ENCODE data around the gene RAB37.

Gene RAB37

DNA sequence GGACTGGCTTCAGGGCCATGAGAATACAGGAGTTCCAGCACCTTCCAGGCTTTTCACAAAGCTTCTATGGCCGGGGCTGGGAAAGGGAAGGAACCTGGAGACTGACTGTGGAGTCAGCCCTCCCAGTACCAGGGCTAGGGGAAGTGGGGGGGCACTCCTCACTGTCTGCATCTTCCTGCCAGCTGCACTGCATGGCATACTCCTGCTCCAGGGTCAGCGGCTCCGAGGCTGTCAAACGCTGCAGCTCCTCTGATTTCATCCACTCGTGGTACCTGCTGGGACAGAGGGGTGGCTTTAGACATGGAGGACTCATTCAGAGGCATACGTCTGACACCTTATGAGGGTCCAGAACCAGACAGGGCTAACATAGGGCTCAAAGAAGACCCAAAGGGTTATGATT lies 36.4 kb downstream of the RAB37 start:
- H3K36me3 Mint-ChIP-seq, result peaks cover 11% of the 10 kb centered on the region
- no peaks in the 10 kb centered on the region for H3K9me3 Mint-ChIP-seq
- H3K4me1 Mint-ChIP-seq, result peaks cover 54% of the 10 kb centered on the region
- H3K27me3 Mint-ChIP-seq, result no peaks in the 10 kb centered on the region
- H3K4me3 Mint-ChIP-seq, result no peak overlapping the region
- peak overlapping the region; percentile 53 for H3K27ac Mint-ChIP-seq

DNA sequence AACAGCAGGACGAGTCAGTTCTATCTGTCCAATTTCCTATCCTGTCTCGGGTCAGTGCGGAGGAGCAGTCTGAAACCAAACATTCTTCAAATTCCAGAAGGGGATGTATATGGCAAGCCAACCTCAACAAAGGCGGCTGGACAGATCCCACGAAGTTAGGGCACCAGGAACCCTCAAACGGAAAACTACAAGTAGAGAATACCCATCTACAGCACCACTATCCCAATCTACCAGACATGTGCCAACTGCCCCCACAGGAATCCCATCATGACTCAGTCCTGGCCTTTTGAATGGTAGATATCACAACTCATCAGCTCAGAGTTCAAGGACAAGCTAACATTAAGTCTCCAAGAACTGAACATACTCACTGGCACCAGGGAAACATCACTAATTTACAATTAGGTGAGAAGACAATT lies 36.8 kb downstream of the RAB37 start:
- peak overlapping the region; percentile 53 for H3K27ac Mint-ChIP-seq
- peak overlapping the region; percentile 76 for H3K4me3 Mint-ChIP-seq
- H3K27me3 Mint-ChIP-seq, result no peaks in the 10 kb centered on the region
- H3K4me1 Mint-ChIP-seq, result peaks cover 51% of the 10 kb centered on the region
- H3K36me3 Mint-ChIP-seq, result peaks cover 11% of the 10 kb centered on the region
- H3K9me3 Mint-ChIP-seq, result no peaks in the 10 kb centered on the region

DNA sequence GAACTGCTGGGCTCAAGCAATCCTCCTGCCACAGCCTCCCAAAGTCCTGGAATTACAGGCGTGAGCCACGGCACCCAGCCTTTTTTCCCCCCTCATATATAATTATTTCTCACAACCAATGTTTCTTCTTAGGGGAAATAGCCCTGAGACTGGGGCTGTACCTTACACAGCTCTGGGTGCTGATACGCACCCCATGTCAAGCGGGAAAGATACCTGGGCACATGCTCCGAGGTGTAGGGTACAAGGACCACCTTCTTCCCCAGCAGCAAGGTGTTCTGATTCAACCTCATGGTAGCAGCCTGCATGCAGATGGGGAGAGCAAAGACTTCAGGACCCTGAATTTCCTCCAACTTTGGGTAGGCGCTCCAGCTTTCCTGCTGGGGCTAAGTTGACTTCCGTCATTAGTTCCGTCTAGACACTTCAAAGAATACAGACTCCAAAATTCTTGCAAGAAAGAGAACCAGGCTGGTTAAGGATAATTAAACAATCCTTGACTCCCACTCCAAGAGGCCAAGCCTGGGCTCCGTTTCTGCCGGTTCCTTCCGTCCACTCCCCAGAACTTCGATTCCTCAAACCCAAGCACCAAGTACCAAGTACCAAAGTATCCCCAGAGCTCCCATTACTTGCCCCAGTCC lies 38.5 kb downstream of the RAB37 start:
- Mint-ChIP-seq H3K27me3 (no peaks in the 10 kb centered on the region), H3K4me3 (peak overlapping the region; percentile 99), H3K4me1 (peaks cover 62% of the 10 kb centered on the region), H3K27ac (peak overlapping the region; percentile 99), H3K9me3 (no peaks in the 10 kb centered on the region), H3K36me3 (peaks cover 8% of the 10 kb centered on the region)

DNA sequence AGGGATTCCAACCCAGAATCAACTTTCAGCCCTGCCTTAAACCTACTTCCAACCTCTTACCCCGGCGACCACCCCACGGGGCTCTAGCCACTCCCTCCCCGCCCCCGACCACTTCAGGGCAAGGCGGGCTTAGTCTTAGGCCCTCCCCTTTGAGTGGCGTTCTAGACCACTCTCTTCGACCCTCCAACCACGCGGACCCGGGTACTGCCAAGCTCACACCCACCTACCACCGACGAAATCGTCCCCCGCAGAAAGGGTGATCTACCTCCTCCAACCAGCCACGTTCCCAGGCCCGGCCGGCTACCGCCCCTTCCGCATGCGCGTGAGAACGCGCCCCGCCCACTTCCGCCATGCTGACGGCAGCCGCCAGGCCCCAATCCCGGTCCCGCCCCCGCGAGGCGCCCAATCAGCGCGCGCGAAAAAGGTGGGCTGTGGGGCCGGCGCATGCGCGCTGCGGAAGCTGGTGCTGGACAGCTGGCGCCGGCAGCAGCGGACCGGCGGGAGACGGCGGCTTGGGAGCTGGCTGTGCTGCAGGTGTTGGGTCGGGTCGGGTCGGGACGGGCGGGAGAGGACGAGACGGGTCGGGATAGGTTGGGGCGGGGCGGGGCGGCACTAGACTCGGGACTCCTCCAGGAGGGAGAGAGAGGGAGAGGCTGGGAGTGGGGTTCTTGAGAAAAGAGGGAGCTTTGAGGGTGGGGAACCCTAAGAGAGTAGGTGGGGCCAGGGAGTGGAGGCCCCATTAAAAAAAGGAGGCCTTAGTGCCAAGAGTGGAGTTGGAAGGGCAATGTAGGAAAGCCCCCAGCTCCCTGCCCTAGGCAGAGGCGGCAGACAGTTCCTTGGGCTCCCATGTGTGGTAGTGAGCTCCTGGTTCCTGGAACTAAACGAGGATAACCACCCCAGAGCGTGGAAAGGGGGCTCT lies 39.2 kb downstream of the RAB37 start, which contains the start of gene NAT9:
NAT9 (minus strand) TSS at position 302 of the 919 bp plus-strand sequence. CDS start 647 bp downstream, outside the sequence.
- Mint-ChIP-seq H3K27ac (peak within 1 kb of the TSS; percentile 99), H3K27me3 (no peaks in the 10 kb centered on the region), H3K4me1 (peaks cover 65% of the 10 kb centered on the region), H3K36me3 (peaks cover 8% of the 10 kb centered on the region), H3K4me3 (peak within 1 kb of the TSS; percentile 99), H3K9me3 (no peaks in the 10 kb centered on the region)

DNA sequence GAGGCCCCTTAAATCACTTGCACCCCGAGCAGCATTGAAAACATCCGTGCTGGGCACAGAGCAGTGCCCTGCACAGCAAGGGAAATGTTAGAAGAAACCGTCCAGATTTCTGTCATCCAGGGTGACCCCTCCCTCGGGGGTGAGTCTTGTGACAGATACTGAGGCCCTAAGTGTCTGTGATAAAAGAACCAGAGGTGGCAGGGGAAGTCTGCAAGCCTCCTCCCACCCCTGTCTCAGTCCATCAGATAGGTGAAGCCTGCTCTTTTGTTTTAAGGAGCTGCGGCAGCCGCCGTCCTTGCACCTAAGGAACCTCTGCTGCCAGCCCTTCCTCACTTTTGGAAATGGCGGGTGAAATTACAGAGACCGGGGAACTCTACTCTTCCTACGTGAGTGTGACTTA lies 39.9 kb downstream of the RAB37 start:
- peak overlapping the region; percentile 99 for H3K4me3 Mint-ChIP-seq
- peaks cover 8% of the 10 kb centered on the region for H3K36me3 Mint-ChIP-seq
- peaks cover 72% of the 10 kb centered on the region for H3K4me1 Mint-ChIP-seq
- no peak overlapping the region for H3K27ac Mint-ChIP-seq
- H3K27me3 Mint-ChIP-seq, result no peaks in the 10 kb centered on the region
- H3K9me3 Mint-ChIP-seq, result no peaks in the 10 kb centered on the region

DNA sequence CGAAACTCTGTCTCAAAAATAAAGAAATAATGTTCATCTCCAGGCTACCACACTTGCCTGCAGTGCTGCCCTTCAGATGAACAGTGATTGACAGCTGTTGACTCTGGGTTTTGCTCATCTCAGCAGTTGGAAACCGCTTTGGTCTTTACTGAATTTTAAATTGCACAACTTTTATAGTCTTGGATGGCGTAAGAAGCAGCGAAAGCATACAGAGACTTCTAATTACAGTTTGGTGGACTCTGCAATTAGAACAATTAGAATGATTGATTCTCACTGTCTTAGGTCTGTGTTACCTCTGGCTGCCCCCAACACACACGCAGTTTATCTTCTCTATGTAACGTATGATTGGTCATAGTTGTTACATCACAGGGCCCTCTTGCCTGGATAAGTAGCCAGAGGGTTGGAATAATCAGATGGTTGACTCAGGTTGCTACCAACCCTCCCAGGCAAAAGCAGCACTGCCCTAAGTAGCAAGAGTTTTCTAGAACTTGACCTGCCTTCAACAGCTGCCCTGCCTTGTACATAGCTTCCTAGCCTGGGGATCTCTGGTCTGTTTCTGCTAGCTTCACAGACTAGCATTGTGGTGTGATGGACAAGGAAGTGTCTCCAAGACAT lies 41.0 kb downstream of the RAB37 start:
- no peaks in the 10 kb centered on the region for H3K27me3 Mint-ChIP-seq
- peak overlapping the region; percentile 60 for H3K4me3 Mint-ChIP-seq
- H3K9me3 Mint-ChIP-seq, result no peaks in the 10 kb centered on the region
- peaks cover 8% of the 10 kb centered on the region for H3K36me3 Mint-ChIP-seq
- peaks cover 76% of the 10 kb centered on the region for H3K4me1 Mint-ChIP-seq
- peak overlapping the region; percentile 23 for H3K27ac Mint-ChIP-seq

DNA sequence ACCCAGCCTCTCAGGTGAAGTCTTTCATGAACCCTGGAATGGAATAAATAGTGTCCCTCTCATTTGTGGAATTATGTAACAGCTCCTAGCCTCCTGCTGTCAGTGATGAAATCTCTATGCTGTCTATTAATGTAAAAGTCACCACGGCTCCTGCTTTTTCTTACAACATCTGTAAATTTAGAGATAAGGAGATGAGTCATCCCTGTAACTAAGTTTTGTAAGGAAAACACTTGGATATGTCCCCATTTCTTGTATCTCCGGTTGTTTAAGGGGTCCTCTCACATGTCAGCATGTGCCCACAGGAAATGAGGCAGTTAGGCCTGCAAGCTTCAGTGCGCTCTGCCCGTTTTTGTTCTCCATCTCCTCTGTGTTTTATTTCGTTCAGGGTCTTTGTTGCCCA lies 41.9 kb downstream of the RAB37 start:
- peaks cover 8% of the 10 kb centered on the region for H3K36me3 Mint-ChIP-seq
- H3K27me3 Mint-ChIP-seq, result no peaks in the 10 kb centered on the region
- peak overlapping the region; percentile 68 for H3K27ac Mint-ChIP-seq
- H3K4me3 Mint-ChIP-seq, result peak overlapping the region; percentile 57
- peaks cover 75% of the 10 kb centered on the region for H3K4me1 Mint-ChIP-seq
- H3K9me3 Mint-ChIP-seq, result no peaks in the 10 kb centered on the region

DNA sequence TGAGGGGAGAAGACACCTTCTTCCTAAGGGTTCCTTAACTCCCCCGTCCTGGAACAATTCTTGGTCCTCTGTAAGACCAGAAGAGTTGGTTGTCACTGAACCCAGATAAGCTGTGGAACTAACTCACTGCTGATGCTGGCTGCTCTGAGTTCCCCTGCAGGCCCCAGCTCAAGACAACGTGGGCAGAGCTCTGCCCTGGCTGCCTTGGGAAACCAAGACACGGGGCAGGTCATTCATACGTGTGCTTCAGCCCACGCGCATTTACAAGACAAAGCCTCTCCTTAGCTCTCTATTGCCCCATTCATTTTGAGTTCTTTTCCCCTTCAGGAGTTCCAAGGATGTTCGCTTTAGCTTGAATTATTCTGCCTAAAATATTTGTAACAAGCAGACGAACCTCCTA lies 42.4 kb downstream of the RAB37 start:
- H3K9me3 Mint-ChIP-seq, result no peaks in the 10 kb centered on the region
- H3K4me1 Mint-ChIP-seq, result peaks cover 77% of the 10 kb centered on the region

DNA sequence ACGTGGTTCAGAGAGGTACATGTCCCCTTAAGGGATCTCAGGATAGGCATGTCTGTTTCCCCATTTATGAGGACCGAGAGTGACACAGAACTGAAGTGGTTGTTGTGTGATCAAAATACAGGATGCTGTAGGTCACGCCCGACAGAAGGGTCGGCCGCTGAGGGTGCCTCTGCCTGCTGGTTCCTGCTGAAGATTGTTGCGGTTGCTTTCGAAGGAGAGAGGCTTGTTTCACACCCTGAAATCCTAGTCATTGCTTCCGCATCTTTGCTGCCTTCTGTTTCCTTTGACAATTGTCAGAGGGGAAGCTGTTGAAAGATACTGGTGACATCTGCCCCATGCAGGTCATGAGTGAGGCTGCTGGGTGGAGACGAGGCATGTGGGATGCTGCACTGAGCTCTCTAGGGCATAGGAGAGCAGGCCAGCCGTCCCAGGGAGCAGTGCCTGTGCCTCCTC lies 42.9 kb downstream of the RAB37 start:
- Mint-ChIP-seq H3K36me3 (peaks cover 6% of the 10 kb centered on the region), H3K27ac (peak overlapping the region; percentile 93), H3K27me3 (no peaks in the 10 kb centered on the region), H3K4me3 (peak overlapping the region; percentile 78), H3K4me1 (peaks cover 82% of the 10 kb centered on the region), H3K9me3 (no peaks in the 10 kb centered on the region)

More for the DNA sequence above, 42.4 kb downstream of the RAB37 start:
- Mint-ChIP-seq H3K4me3 (peak overlapping the region; percentile 78), H3K36me3 (peaks cover 6% of the 10 kb centered on the region), H3K27ac (peak overlapping the region; percentile 93), H3K27me3 (no peaks in the 10 kb centered on the region)

DNA sequence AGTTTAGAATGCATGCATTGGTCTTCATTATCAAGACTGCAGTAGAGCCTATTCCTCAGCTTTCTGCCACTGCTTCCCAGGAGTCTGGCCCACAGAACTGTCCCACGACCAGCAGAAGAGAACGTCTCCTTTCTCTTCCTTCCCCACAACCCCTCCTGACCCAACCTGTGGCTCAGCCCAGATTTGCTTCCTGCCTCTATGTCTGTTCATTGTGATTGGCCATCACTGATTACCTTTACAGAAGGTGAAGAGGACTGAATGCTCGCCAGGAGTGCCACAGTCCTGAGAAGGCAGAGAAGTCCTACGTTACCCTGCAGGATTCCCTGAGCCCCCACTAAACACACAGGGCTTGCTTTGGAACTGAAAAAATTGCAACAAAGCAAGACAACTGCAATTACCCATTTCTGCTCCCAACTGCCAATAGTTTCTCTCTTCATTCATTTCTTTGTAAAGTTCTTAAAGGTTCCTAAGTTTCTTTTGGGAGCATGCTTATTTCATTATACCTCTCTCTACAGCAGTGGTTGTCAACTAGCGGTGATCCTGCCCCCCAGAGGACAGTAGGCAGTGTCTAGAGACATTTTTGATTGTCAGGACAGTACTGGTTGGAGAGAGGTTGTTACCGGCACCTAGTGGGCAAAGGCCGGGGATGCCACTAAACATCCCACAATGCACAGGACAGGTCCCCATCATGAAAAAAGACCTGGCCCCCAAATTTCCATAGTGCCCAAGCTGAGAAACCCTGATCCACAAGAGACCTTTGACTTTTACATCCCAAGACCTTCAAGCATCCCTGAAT lies 43.6 kb downstream of the RAB37 start:
- peak overlapping the region; percentile 93 for H3K27ac Mint-ChIP-seq
- H3K36me3 Mint-ChIP-seq, result peaks cover 6% of the 10 kb centered on the region
- H3K27me3 Mint-ChIP-seq, result no peaks in the 10 kb centered on the region
- H3K4me3 Mint-ChIP-seq, result peak overlapping the region; percentile 23
- H3K9me3 Mint-ChIP-seq, result no peaks in the 10 kb centered on the region
- peaks cover 84% of the 10 kb centered on the region for H3K4me1 Mint-ChIP-seq

DNA sequence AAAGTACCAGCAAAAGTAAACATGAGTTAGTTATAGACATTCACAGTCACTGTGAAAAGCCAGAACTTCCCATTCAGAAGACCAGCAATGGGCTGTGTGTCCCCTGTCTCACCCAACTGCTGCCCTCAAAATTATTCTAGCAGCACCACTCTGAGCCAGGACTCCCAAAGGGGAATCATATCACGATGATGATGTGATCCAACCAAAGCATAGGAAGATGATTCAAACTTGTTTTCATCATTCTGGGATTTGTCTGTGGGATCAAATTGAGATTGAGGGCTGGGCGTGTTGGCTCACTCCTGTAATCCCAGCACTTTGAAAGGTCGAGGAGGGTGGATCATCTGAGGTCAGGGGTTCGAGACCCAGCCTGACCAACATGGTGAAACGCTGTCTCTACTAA lies 45.5 kb downstream of the RAB37 start:
- no peak overlapping the region for H3K4me3 Mint-ChIP-seq
- peak overlapping the region; percentile 63 for H3K27ac Mint-ChIP-seq
- H3K4me1 Mint-ChIP-seq, result peaks cover 82% of the 10 kb centered on the region
- no peaks in the 10 kb centered on the region for H3K36me3 Mint-ChIP-seq
- H3K27me3 Mint-ChIP-seq, result no peaks in the 10 kb centered on the region
- H3K9me3 Mint-ChIP-seq, result no peaks in the 10 kb centered on the region

DNA sequence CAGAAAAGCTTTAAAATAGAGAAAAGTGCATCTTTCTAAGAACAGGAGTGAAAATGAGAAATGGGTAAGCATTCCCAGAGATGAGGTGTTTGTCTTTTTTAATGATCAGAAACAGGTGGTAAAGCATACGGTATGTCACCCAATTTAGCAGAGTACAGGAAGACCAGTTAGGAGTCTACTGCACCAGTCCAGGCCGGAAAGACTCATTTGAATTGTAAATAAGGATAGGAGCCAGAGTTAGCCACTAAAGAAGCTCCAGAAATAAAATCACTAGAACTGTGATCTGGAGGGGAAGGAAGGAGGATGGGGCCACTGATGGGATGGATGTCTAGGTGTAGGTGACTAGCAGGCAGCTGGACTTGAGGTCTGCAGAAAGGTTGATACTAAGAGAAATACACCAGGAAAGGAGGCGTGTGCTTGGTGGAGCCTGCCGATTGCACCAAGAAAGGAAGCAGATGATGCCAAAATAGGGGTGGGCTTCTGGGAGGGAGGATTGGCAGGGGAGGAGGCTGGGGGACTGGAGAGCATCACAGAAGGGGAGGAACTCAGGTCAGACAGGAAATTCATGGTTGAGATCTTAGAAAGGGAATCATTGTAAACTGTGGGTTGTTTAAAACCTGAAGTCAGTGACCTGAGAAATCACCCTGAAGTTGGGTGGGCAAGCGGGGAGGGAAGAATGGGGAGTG lies 47.2 kb downstream of the RAB37 start:
- no peak overlapping the region for H3K4me3 Mint-ChIP-seq
- H3K36me3 Mint-ChIP-seq, result no peaks in the 10 kb centered on the region
- H3K4me1 Mint-ChIP-seq, result peaks cover 75% of the 10 kb centered on the region
- no peaks in the 10 kb centered on the region for H3K9me3 Mint-ChIP-seq
- H3K27me3 Mint-ChIP-seq, result no peaks in the 10 kb centered on the region
- H3K27ac Mint-ChIP-seq, result peak overlapping the region; percentile 25

DNA sequence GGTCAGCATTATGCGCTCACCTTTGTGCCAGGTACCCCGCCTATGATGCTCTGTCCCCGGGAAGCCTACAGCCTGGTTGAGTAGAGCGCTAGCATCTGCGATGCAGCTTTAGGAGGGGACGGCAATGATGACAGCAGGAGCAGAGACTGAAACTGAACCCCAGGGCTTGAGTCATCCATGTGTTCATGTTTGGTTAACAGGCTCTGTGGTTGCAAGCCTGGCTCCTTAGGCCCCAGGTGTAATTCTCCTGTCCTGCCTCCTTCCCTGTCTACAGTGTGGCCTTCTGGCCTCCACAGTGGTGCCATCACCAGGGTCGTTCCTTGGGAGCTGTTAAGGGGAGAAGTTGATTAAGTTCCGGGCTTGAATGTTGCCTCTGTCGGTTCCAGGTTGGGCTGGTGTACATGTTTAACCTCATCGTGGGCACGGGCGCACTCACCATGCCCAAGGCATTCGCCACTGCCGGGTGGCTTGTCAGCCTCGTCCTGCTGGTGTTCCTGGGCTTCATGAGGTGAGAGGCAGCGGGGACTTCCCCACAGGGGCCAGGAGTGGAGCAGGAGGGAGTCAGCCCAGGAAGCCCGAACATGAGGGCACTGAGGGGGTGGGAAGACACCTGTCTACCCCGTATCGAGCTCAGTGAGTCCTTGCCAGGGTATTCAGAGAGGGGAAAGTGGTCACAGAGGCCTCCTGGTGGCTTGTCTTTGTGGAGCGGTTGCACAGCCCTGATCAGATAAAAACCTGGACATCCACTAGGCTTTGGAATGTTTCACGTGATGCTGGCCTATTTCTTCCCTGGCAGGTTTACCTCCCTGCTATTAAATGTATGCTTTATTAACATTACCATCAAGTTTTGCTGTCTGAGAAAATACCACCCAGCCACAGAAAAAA lies 48.3 kb downstream of the RAB37 start:
- Mint-ChIP-seq H3K27ac (peak overlapping the region; percentile 87), H3K4me3 (no peak overlapping the region), H3K36me3 (no peaks in the 10 kb centered on the region)

DNA sequence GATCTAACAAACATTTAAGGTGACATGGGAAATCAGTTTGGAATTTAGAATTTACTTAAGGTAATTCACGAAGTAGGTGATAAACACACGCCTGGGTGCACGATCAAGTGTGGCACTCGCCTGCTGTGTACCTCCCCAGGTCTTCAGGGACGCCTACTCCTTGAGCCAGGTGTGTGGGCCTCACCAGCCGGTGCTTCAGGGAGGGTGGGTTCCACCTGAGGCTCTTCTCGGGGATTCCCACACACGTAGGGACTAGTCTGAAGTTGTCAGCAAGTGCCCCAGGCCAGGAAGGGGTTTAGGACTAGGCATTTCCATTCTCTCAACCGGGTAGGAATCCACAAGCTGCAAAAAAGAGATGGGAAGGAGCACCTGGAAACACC lies 48.9 kb downstream of the RAB37 start:
- Mint-ChIP-seq H3K4me1 (peaks cover 70% of the 10 kb centered on the region), H3K27ac (no peak overlapping the region)

More for the DNA sequence above, 48.3 kb downstream of the RAB37 start:
- Mint-ChIP-seq H3K4me1 (peaks cover 70% of the 10 kb centered on the region), H3K27me3 (no peaks in the 10 kb centered on the region), H3K9me3 (no peaks in the 10 kb centered on the region)

More for the DNA sequence above, 48.9 kb downstream of the RAB37 start:
- H3K36me3 Mint-ChIP-seq, result no peaks in the 10 kb centered on the region
- no peaks in the 10 kb centered on the region for H3K9me3 Mint-ChIP-seq
- no peak overlapping the region for H3K4me3 Mint-ChIP-seq
- no peaks in the 10 kb centered on the region for H3K27me3 Mint-ChIP-seq
